NCI-H345 (cell line): ENCODE results near the gene CMIP.

Experiments
- DNase-seq: peaks from one replicate; lab custom pipeline; 2025; lab: John Stamatoyannopoulos, UW

Gene CMIP

GRCh38 chr16:81748476-81749198 lies 304.0 kb downstream of the CMIP start:
- no peak for DNase-seq

- no peak for DNase-seq
Observed at GRCh38 chr16:81752225-81752875, 307.7 kb downstream of the CMIP start.

- no peak for DNase-seq
Observed at GRCh38 chr16:81752876-81753227, 308.2 kb downstream of the CMIP start.

- DNase-seq = no peak
Observed at GRCh38 chr16:81754858-81755257, 310.2 kb downstream of the CMIP start.

- no peak for DNase-seq
Observed at GRCh38 chr16:81755915-81756614, 311.5 kb downstream of the CMIP start.

GRCh38 chr16:81756615-81757356 lies 312.2 kb downstream of the CMIP start:
- no peak for DNase-seq

GRCh38 chr16:81758376-81758775 lies 313.8 kb downstream of the CMIP start:
- no peak for DNase-seq
